Measurements from ENCODE around the gene RCCD1. TPM values are rescaled to one million over a fixed set of nuclear protein-coding genes. Genes with fewer than 3 reads are reported as not detected.
"Not testable (repeated sequence)": the region's sequence is repeated elsewhere in the genome, so short reads cannot be mapped to it uniquely, and the experiment has no call there.

The RCCD1 gene
- total RNA-seq, 1 experiment from 2014 or later, result 26.1 TPM

GRCh38 chr15:90906181-90906849, 48.4 kb upstream of the RCCD1 start:
- Mint-ChIP-seq H3K27me3 (ENCODE audit: insufficient read depth, unreplicated experiment) (no peaks in the 10 kb centered on the region), H3K27ac (ENCODE audit: unreplicated experiment) (no peak overlapping the region), H3K4me1 (ENCODE audit: low read depth, unreplicated experiment) (no peaks in the 10 kb centered on the region), H3K36me3 (ENCODE audit: insufficient read depth, unreplicated experiment) (peaks cover 11% of the 10 kb centered on the region), H3K9me3 (ENCODE audit: unreplicated experiment) (no peaks in the 10 kb centered on the region), H3K4me3 (ENCODE audit: unreplicated experiment) (no peak overlapping the region)
- POLR2A ChIA-PET, result no interaction called here
- no peak for TF ChIP-seq CTCF (IDR thresholded peaks at IDR 0.05; ENCODE audit: insufficient read depth in 1 of 2, low read depth in 1 of 2, low read length in 1 of 2, severe bottlenecking in 1 of 2, unreplicated experiment in 1 of 2)
- no peak overlapping the region for H3K4me3 ChIP-seq (ENCODE audit: low read depth, low read length)
- intact Hi-C loops (cut with micrococcal nuclease; ENCODE audit: unreplicated experiment), result no loop called here
- H3K36me3 ChIP-seq (ENCODE audit: control insufficient read depth, insufficient read depth, low read length), result no peaks in the 10 kb centered on the region; the same call in 1 of the 2 replicates
- H3K4me1 ChIP-seq, result 0 out of 2 replicates have a peak, but pooled peaks cover 7% of the 10 kb centered on the region
- no peaks in the 10 kb centered on the region for H3K27me3 ChIP-seq (replicated peaks; ENCODE audit: control insufficient read depth, insufficient read depth, low read length)
- H3K9me3 ChIP-seq, result no peaks in the 10 kb centered on the region
- CTCF ChIA-PET, result interaction anchor here (6.0 kb wide), 1 partner anchor 26 kb away, joined by 53 read pairs; the partner anchor contains the start of gene HDDC3
- BruUV-seq (replicated peaks), result no TSS peak
- DNase-seq, result no peak

GRCh38 chr15:90907051-90907660, 47.5 kb upstream of the RCCD1 start:
- H3K36me3 Mint-ChIP-seq (ENCODE audit: insufficient read depth, unreplicated experiment), result peaks cover 11% of the 10 kb centered on the region
- Histone ChIP-seq H3K27me3 (replicated peaks; ENCODE audit: control insufficient read depth, insufficient read depth, low read length) (no peaks in the 10 kb centered on the region), H3K36me3 (ENCODE audit: control insufficient read depth, insufficient read depth, low read length) (no peaks in the 10 kb centered on the region; the same call in 1 of the 2 replicates), H3K4me3 (ENCODE audit: low read depth, low read length) (no peak overlapping the region), H3K4me1 (0 out of 2 replicates have a peak, but pooled peaks cover 4% of the 10 kb centered on the region), H3K9me3 (no peaks in the 10 kb centered on the region)
- CTCF ChIA-PET, result no interaction called here
- intact Hi-C loops (cut with micrococcal nuclease; ENCODE audit: unreplicated experiment), result no loop called here
- H3K9me3 Mint-ChIP-seq (ENCODE audit: unreplicated experiment), result no peaks in the 10 kb centered on the region
- TF ChIP-seq CTCF (IDR thresholded peaks at IDR 0.05; ENCODE audit: insufficient read depth in 1 of 2, low read depth in 1 of 2, low read length in 1 of 2, severe bottlenecking in 1 of 2, unreplicated experiment in 1 of 2), result no peak
- H3K27ac Mint-ChIP-seq (ENCODE audit: unreplicated experiment), result no peak overlapping the region
- H3K27me3 Mint-ChIP-seq (ENCODE audit: insufficient read depth, unreplicated experiment), result no peaks in the 10 kb centered on the region
- H3K4me1 Mint-ChIP-seq (ENCODE audit: low read depth, unreplicated experiment), result no peaks in the 10 kb centered on the region
- no peak overlapping the region for H3K4me3 Mint-ChIP-seq (ENCODE audit: unreplicated experiment)
- no peak for DNase-seq
- POLR2A ChIA-PET, result no interaction called here
- BruUV-seq (replicated peaks), result no TSS peak

GRCh38 chr15:90907838-90908507, 46.7 kb upstream of the RCCD1 start:
- TF ChIP-seq CTCF (IDR thresholded peaks at IDR 0.05; ENCODE audit: insufficient read depth in 1 of 2, low read depth in 1 of 2, low read length in 1 of 2, severe bottlenecking in 1 of 2, unreplicated experiment in 1 of 2), result no peak
- BruUV-seq (replicated peaks), result no TSS peak
- ChIA-PET CTCF (no interaction called here), POLR2A (no interaction called here)
- no peaks in the 10 kb centered on the region for H3K9me3 Mint-ChIP-seq (ENCODE audit: unreplicated experiment)
- DNase-seq, result no peak
- no peaks in the 10 kb centered on the region for H3K27me3 Mint-ChIP-seq (ENCODE audit: insufficient read depth, unreplicated experiment)
- Histone ChIP-seq H3K36me3 (ENCODE audit: control insufficient read depth, insufficient read depth, low read length) (no peaks in the 10 kb centered on the region; the same call in 1 of the 2 replicates), H3K27me3 (replicated peaks; ENCODE audit: control insufficient read depth, insufficient read depth, low read length) (no peaks in the 10 kb centered on the region), H3K4me1 (0 out of 2 replicates have a peak, but pooled peaks cover 4% of the 10 kb centered on the region), H3K4me3 (ENCODE audit: low read depth, low read length) (no peak overlapping the region), H3K9me3 (no peaks in the 10 kb centered on the region)
- intact Hi-C loops (cut with micrococcal nuclease; ENCODE audit: unreplicated experiment), result no loop called here
- no peak overlapping the region for H3K27ac Mint-ChIP-seq (ENCODE audit: unreplicated experiment)
- H3K4me1 Mint-ChIP-seq (ENCODE audit: low read depth, unreplicated experiment), result no peaks in the 10 kb centered on the region
- no peak overlapping the region for H3K4me3 Mint-ChIP-seq (ENCODE audit: unreplicated experiment)
- peaks cover 11% of the 10 kb centered on the region for H3K36me3 Mint-ChIP-seq (ENCODE audit: insufficient read depth, unreplicated experiment)

GRCh38 chr15:90909449-90909848, 45.2 kb upstream of the RCCD1 start:
- H3K4me1 ChIP-seq; H3K36me3 ChIP-seq (ENCODE audit: control insufficient read depth, insufficient read depth, low read length); BruUV-seq (replicated peaks); POLR2A ChIA-PET; H3K27ac Mint-ChIP-seq (ENCODE audit: unreplicated experiment); H3K9me3 Mint-ChIP-seq (ENCODE audit: unreplicated experiment); DNase-seq; H3K9me3 ChIP-seq; H3K4me3 ChIP-seq (ENCODE audit: low read depth, low read length); H3K4me1 Mint-ChIP-seq (ENCODE audit: low read depth, unreplicated experiment); H3K27me3 ChIP-seq (replicated peaks; ENCODE audit: control insufficient read depth, insufficient read depth, low read length); intact Hi-C loops (cut with micrococcal nuclease; ENCODE audit: unreplicated experiment); H3K4me3 Mint-ChIP-seq (ENCODE audit: unreplicated experiment); H3K27me3 Mint-ChIP-seq (ENCODE audit: insufficient read depth, unreplicated experiment): not testable (repeated sequence)
- CTCF ChIA-PET, result interaction anchor here (1.1 kb wide), 1 partner anchor 9 kb away, joined by 3 read pairs; no protein-coding TSS in a partner anchor
- peaks cover 18% of the 10 kb centered on the region for H3K36me3 Mint-ChIP-seq (ENCODE audit: insufficient read depth, unreplicated experiment)

Measured in Caco-2 (cell line).